Osteocyte (in vitro differentiated cells): Measurements from ENCODE around the gene STX4. TPM values are rescaled to one million over a fixed set of nuclear protein-coding genes. Genes with fewer than 3 reads are reported as not detected.

Experiments
- DNase-seq: peaks from one replicate; pipeline ENCODE4 v3.0.0; 2021; ENCODE audit warnings: mixed read lengths; ENCODE audit not compliant: unreplicated experiment; ENCODE audit errors: extremely low spot score
- H3K27ac Mint-ChIP-seq: one replicate; pipeline ENCODE4 v1.8.0; 2021; ENCODE audit warnings: mild to moderate bottlenecking, mixed read lengths; ENCODE audit not compliant: unreplicated experiment
- H3K27me3 Mint-ChIP-seq: one replicate; pipeline ENCODE4 v1.8.0; 2021; ENCODE audit warnings: mixed read lengths; ENCODE audit not compliant: unreplicated experiment
- H3K36me3 Mint-ChIP-seq: one replicate; pipeline ENCODE4 v1.8.0; 2021; ENCODE audit warnings: mixed read lengths; ENCODE audit not compliant: unreplicated experiment
- H3K4me1 Mint-ChIP-seq: one replicate; pipeline ENCODE4 v1.8.0; 2021; ENCODE audit warnings: mixed read lengths; ENCODE audit not compliant: unreplicated experiment
- H3K4me3 Mint-ChIP-seq: one replicate; pipeline ENCODE4 v1.8.0; 2021; ENCODE audit warnings: mild to moderate bottlenecking, moderate library complexity, mixed read lengths; ENCODE audit not compliant: unreplicated experiment
- H3K9me3 Mint-ChIP-seq: one replicate; pipeline ENCODE4 v1.8.0; 2021; ENCODE audit warnings: mixed read lengths; ENCODE audit not compliant: unreplicated experiment
- total RNA-seq: library from RNA; stranded (reverse); gene quantifications from 2 replicates; pipeline ENCODE4 v1.2.1, GENCODE V29; 2021
- TF ChIP-seq, protein P1 (sequence below): fragments of 200-600 bp; sonication (generic); IDR thresholded peaks from 2 replicates; pipeline ENCODE4 v1.5.0; 2021; ENCODE audit warnings: antibody characterized with exemption, mild to moderate bottlenecking, moderate library complexity

STX4 gene
- total RNA-seq, 1 donor from 2014 or later = 53.4 TPM

DNA sequence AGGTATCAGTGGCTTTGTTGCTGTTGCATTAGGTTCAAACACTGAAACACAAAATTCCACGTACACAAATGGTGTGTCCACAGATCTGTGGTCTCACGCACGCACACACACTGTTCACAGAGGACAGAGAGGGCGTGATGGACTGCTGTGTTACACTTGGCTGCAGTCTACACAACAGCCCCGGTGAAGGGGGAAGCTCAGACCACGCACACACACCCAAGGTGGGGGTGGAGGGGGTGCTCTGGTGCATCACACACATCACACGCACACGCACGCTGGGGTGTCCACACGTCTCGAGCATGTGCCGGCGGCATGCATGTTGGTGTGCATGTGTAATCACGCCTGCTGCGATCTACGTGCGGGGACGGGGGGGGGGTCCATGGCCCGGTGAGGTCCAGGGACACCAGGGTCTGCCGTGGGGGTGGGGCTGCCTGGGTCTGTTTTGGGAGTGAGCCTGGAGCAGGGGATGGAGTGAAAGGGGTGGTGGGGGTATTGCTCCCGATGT is 41.0 kb upstream of the STX4 start:
- Mint-ChIP-seq H3K4me1 (peaks cover 6% of the 10 kb centered on the region), H3K4me3 (no peak overlapping the region), H3K9me3 (no peaks in the 10 kb centered on the region), H3K27ac (no peak overlapping the region), H3K36me3 (no peaks in the 10 kb centered on the region), H3K27me3 (no peaks in the 10 kb centered on the region)
- no peak for DNase-seq
- TF ChIP-seq, protein P1, sequence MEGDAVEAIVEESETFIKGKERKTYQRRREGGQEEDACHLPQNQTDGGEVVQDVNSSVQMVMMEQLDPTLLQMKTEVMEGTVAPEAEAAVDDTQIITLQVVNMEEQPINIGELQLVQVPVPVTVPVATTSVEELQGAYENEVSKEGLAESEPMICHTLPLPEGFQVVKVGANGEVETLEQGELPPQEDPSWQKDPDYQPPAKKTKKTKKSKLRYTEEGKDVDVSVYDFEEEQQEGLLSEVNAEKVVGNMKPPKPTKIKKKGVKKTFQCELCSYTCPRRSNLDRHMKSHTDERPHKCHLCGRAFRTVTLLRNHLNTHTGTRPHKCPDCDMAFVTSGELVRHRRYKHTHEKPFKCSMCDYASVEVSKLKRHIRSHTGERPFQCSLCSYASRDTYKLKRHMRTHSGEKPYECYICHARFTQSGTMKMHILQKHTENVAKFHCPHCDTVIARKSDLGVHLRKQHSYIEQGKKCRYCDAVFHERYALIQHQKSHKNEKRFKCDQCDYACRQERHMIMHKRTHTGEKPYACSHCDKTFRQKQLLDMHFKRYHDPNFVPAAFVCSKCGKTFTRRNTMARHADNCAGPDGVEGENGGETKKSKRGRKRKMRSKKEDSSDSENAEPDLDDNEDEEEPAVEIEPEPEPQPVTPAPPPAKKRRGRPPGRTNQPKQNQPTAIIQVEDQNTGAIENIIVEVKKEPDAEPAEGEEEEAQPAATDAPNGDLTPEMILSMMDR = no peak

DNA sequence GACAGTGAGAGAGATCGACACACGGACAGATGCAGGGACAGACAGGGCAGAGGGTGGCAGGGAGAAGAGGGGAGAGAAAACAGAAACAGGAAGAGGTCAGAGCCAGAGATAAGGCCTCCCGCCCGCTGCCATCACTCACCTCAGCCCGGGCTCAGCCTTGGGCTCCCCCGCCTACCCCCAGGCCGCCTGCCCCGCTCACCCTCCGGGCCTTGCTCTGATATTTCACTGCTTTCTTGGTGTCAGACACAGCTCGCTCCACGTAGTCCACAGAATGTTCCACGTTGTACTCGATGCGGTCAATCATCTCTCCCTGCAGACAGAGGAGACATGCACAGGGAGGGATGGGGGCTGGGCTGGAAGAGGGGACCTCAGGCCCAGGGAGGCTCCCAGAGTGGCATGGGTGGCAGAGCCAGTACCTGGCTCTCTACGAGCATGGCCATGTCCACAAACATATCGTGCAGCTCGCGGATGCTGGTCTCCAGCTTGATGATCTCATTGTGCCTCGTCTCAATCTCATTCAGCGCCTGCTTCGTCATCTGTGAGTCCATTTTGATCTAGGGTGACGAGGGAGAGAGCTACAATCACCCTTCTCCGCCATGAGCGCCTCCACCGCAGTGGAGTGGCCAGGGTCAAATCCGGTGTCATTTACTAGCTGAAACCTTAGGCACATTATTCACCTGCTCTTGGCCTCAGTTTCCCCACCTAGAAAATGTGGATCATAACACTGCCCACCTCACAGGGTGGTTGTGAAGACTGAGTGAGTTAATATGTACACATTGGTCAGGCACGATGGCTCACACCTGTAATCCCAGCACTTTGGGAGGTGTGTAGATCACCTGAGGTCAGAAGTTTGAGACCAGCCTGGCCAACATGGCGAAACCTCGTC is 40.2 kb upstream of the STX4 start:
- Mint-ChIP-seq H3K4me1 (peaks cover 14% of the 10 kb centered on the region), H3K36me3 (no peaks in the 10 kb centered on the region), H3K27ac (no peak overlapping the region), H3K4me3 (no peak overlapping the region), H3K9me3 (no peaks in the 10 kb centered on the region), H3K27me3 (no peaks in the 10 kb centered on the region)
- no peak for DNase-seq
- TF ChIP-seq, protein P1 = no peak

DNA sequence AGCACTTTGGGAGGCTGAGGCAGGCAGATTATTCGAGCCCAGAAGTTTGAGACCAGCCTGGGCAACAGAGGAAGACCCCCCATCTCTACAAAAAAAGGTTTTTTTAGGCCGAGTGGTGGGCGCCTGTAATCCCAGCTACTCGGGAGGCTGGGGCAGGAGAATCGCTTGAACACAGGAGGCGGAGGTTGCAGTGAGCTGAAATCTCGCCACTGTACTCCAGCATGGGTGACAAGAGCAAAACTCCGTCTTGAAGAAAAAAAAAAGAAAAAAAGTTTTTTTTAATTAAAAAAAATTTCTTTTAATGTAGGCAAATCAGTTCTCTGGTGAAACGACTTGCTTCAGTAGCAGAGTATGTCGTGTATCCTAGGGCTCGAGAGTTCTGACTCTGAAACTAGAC is 37.4 kb upstream of the STX4 start:
- no peaks in the 10 kb centered on the region for H3K36me3 Mint-ChIP-seq
- peaks cover 27% of the 10 kb centered on the region for H3K4me1 Mint-ChIP-seq
- H3K9me3 Mint-ChIP-seq = no peaks in the 10 kb centered on the region
- H3K4me3 Mint-ChIP-seq = no peak overlapping the region
- no peak for DNase-seq
- TF ChIP-seq, protein P1 = no peak
- H3K27ac Mint-ChIP-seq = no peak overlapping the region
- H3K27me3 Mint-ChIP-seq = no peaks in the 10 kb centered on the region

DNA sequence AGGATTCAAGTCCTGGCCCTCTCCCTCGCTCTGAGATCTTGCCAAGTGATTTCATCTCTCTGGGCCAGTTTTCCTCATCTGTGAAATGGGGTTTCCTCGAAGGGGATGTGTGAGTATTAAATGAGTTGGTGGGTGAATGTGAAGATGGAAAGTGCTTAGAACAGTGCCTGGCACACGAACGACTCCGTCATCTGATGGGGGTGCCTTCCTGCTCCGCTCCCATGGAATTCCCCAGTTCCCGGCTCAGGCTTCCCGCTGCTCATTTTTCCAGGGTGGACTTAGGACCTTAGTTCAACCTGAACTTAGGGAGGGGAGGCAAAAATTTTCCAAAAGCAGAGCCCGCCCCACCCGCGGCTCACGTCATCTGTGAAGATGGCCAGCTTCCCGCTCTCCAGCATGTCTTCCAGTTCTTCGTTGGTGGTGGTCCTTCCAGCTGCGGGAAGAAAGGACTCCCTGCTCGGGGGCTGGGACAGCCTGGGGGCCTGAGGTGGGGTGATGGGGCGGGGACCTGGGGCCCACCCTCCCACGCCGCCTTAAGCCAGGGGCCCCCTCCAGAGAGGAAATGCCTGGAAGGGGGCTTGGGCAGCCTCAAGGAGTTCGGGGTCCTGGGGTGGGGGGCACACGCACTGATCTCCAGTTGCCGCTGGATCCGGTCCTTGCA is 36.9 kb upstream of the STX4 start:
- no peak for DNase-seq
- TF ChIP-seq, protein P1 = no peak
- no peaks in the 10 kb centered on the region for H3K27me3 Mint-ChIP-seq
- H3K36me3 Mint-ChIP-seq = no peaks in the 10 kb centered on the region
- peaks cover 27% of the 10 kb centered on the region for H3K4me1 Mint-ChIP-seq
- no peaks in the 10 kb centered on the region for H3K9me3 Mint-ChIP-seq
- peak overlapping the region; percentile 31 for H3K27ac Mint-ChIP-seq
- peak overlapping the region; percentile 73 for H3K4me3 Mint-ChIP-seq
